Retinal pigment epithelial cell (primary cell): Measurements from ENCODE around the gene LRRTM4.

ENCODE experiments used
- DNase-seq: peaks from one replicate; pipeline ENCODE4 v3.0.0-alpha.2; 2010; ENCODE audit warnings: low read depth
- H3K4me3 ChIP-seq: 2 replicates; pipeline ENCODE4 v1.5.1; 2011; ENCODE audit warnings: mild to moderate bottlenecking, low read length, control low read depth, moderate library complexity
- TF ChIP-seq, protein P1 (sequence below): conservative IDR thresholded peaks from 2 replicates; pipeline ENCODE4 v1.5.1; 2011; ENCODE audit warnings: low read depth, low read length, control low read depth, inconsistent platforms

Gene LRRTM4

DNA sequence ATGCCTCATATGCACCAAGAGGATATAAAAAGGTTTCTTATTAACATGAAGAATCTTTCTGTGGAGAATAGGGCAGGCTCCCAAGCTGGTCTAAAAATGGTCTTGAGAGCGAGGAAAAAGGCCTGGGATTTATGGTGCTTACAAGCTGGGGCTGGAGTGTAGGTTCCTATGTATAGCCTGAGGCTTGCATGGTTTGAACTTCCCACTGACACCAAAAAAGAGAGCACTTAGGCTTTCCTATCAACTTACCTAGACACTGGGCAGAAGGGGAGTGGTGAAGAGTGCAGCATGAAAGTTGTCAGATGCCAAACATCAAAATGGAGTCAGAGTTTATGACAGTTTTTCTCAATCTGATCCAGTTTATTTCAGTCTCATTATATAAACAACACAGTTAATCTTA is 784.6 kb downstream of the LRRTM4 start:
- TF ChIP-seq, protein P1, sequence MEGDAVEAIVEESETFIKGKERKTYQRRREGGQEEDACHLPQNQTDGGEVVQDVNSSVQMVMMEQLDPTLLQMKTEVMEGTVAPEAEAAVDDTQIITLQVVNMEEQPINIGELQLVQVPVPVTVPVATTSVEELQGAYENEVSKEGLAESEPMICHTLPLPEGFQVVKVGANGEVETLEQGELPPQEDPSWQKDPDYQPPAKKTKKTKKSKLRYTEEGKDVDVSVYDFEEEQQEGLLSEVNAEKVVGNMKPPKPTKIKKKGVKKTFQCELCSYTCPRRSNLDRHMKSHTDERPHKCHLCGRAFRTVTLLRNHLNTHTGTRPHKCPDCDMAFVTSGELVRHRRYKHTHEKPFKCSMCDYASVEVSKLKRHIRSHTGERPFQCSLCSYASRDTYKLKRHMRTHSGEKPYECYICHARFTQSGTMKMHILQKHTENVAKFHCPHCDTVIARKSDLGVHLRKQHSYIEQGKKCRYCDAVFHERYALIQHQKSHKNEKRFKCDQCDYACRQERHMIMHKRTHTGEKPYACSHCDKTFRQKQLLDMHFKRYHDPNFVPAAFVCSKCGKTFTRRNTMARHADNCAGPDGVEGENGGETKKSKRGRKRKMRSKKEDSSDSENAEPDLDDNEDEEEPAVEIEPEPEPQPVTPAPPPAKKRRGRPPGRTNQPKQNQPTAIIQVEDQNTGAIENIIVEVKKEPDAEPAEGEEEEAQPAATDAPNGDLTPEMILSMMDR: no peak
- DNase-seq: no peak
- no peak overlapping the region for H3K4me3 ChIP-seq

DNA sequence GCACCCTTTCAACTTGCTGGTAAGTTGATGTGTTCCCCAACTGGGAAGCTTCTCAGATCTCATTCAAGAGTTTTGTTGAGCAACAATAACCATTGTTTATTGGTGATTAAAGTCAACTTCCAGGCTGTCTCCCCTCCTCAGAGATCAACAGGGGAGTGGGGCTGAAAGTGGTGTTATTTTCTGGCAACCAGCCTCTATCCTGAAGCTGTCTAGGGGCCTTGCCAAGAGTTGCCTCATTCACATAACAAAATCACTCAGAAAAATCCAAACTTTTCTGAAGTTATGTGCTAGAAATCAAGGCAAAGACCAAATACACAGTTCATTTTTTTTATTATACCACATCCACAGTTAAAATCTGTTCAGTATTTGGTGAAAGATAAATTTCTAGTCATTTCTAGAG is 788.4 kb downstream of the LRRTM4 start:
- TF ChIP-seq, protein P1: no peak
- H3K4me3 ChIP-seq: no peak overlapping the region
- no peak for DNase-seq

DNA sequence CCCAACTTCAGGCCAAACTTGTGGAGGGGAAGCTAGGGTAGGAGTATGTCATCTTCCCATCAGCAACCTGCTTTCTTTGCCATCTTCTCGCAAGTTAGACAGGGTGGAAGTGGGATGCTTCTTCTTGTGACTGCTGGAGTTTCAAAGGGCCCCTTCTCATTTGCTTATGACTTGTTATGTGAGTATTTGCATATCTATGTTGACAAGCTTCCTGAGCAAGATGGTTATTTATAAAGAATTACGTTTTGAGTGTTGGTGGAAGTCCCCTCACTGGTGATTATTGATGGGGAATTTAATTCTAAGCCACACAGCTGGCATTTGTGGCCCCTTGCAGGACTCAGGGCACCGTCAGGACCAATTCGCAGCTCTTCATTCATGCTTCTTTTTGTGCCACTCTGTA is 791.0 kb downstream of the LRRTM4 start:
- TF ChIP-seq, protein P1: no peak
- no peak for DNase-seq
- no peak overlapping the region for H3K4me3 ChIP-seq

DNA sequence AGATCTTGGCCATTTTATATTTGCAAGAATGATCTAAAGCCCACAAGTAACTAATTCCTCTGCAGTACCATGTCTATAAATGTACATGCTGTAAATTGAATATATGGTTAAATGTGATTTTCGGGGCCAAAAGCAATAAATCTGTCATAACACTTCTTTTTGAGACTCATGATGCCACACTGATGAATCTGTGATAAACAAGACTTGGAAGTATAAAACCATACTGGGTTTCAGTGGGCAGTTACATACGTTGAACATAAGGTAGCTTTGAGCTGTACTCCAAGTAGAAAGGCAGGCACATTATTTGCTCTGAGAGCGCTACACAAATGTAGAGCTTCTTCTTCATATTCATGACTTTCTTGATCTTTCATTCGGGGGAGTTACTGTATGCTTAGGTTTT is 792.2 kb downstream of the LRRTM4 start:
- no peak overlapping the region for H3K4me3 ChIP-seq
- TF ChIP-seq, protein P1: no peak
- no peak for DNase-seq

DNA sequence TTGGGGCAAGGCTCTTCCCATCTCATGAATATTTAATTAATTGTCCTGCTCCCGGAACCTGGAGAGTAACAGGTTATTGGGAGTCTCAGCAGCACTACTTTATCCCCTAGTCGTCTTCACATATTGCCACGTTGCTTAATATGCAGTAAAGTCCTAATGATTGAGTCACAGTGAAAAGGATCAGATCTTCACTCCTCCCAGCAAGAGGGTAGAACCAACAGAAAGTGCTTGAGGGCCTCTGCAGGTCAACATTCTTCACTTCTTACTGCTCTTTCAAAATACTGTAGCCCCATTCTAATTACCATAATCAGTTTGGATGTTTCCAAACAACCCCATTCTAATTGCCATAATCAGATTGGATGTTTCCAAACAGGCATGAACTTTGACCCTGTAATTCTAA is 801.0 kb downstream of the LRRTM4 start:
- DNase-seq: no peak
- TF ChIP-seq, protein P1: no peak
- no peak overlapping the region for H3K4me3 ChIP-seq

DNA sequence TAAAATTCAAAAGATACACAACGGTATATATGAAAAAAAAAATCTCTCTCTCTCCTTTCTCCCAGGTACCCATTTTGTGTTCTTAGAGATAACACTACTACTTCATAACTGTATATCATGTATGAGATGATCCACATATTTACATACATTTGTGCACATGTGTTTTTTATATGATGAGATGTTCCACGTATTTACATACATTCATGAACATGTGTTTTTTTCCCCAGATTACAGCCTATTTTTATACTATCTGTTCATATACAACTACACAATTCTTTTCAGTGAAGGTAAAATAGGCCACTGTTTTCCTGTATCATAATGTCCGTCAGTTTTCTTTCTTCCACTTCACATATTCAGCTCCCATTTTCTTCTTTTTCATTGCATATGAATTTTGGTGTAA is 808.9 kb downstream of the LRRTM4 start:
- TF ChIP-seq, protein P1: no peak
- no peak overlapping the region for H3K4me3 ChIP-seq
- no peak for DNase-seq

DNA sequence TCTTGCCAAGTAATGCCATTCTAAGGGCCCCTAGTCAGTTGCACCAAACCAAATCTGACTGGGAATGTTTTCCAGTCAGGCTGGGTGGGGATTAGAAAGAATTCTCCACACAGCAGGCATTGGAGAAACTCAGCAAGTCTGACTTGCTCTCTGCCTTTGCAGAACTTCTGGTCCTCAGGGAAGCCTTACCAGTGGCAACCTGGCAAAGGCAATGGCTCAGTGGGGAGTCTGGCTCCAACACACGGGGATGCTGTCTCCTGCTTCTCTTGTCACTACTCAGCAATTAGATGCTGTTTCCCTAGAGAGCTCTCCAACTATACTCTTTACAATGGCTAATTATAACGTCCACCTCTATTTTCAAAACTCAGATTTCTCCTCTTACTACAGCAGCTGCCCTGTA is 810.7 kb downstream of the LRRTM4 start:
- TF ChIP-seq, protein P1: no peak
- DNase-seq: no peak
- no peak overlapping the region for H3K4me3 ChIP-seq
